NCI-H1092 treated with DMSO at 0.1 percent for 48 hours (cell line): ENCODE results near the gene KCNAB1.

ENCODE experiments used
- DNase-seq: peaks from one replicate; lab custom pipeline; 2025; lab: John Stamatoyannopoulos, UW

The KCNAB1 gene

GRCh38 chr3:156323466-156323865, 203.1 kb downstream of the KCNAB1 start:
- DNase-seq: no peak

GRCh38 chr3:156330415-156330814, 210.0 kb downstream of the KCNAB1 start:
- no peak for DNase-seq

- DNase-seq: no peak
These were observed 211.9 kb downstream of the KCNAB1 start for GRCh38 chr3:156332304-156332703.

- no peak for DNase-seq
These were observed 214.6 kb downstream of the KCNAB1 start for GRCh38 chr3:156334841-156335545.

- no peak for DNase-seq
These were observed 219.1 kb downstream of the KCNAB1 start for GRCh38 chr3:156339491-156339890.

GRCh38 chr3:156341332-156341731, 221.0 kb downstream of the KCNAB1 start:
- no peak for DNase-seq

GRCh38 chr3:156341831-156342416, 221.5 kb downstream of the KCNAB1 start:
- DNase-seq: no peak

- DNase-seq: no peak
These were observed 223.8 kb downstream of the KCNAB1 start for GRCh38 chr3:156344215-156344614.

- no peak for DNase-seq
These were observed 228.7 kb downstream of the KCNAB1 start for GRCh38 chr3:156349111-156349510.

- no peak for DNase-seq
These were observed 229.6 kb downstream of the KCNAB1 start for GRCh38 chr3:156349978-156350377.

GRCh38 chr3:156350781-156351180, 230.4 kb downstream of the KCNAB1 start:
- DNase-seq: no peak

- no peak for DNase-seq
These were observed 231.4 kb downstream of the KCNAB1 start for GRCh38 chr3:156351783-156352182.

- no peak for DNase-seq
These were observed 232.3 kb downstream of the KCNAB1 start for GRCh38 chr3:156352728-156353127.

GRCh38 chr3:156353563-156353962, 233.2 kb downstream of the KCNAB1 start:
- no peak for DNase-seq

- DNase-seq: no peak
These were observed 236.4 kb downstream of the KCNAB1 start for GRCh38 chr3:156356537-156357363.

GRCh38 chr3:156358232-156358631, 237.9 kb downstream of the KCNAB1 start:
- no peak for DNase-seq

GRCh38 chr3:156359368-156359767, 239.0 kb downstream of the KCNAB1 start:
- DNase-seq: no peak

- no peak for DNase-seq
These were observed 239.7 kb downstream of the KCNAB1 start for GRCh38 chr3:156360083-156360482.

GRCh38 chr3:156360963-156361362, 240.6 kb downstream of the KCNAB1 start:
- DNase-seq: no peak

- no peak for DNase-seq
These were observed 246.2 kb downstream of the KCNAB1 start for GRCh38 chr3:156366559-156366958.

- DNase-seq: no peak
These were observed 247.8 kb downstream of the KCNAB1 start for GRCh38 chr3:156368189-156368588.

- DNase-seq: no peak
These were observed 251.3 kb downstream of the KCNAB1 start for GRCh38 chr3:156371701-156372100.

GRCh38 chr3:156373095-156373494, 252.7 kb downstream of the KCNAB1 start:
- no peak for DNase-seq
